ENCODE results near the gene CAMK1D. TPM values are rescaled to one million over a fixed set of nuclear protein-coding genes. Genes with fewer than 3 reads are reported as not detected.
A peak's percentile ranks its signal among the peaks of the same experiment; 100 is the strongest.

CAMK1D gene
- total RNA-seq, 1 donor from 2014 or later, result 36.3 TPM

- no peak for DNase-seq (ENCODE audit: low spot score)
- no peaks in the 10 kb centered on the region for H3K27me3 Mint-ChIP-seq (ENCODE audit: low read depth)
- H3K27ac Mint-ChIP-seq (ENCODE audit: unreplicated experiment), result no peak overlapping the region
- no peaks in the 10 kb centered on the region for H3K9me3 Mint-ChIP-seq (ENCODE audit: low read depth)
- H3K4me1 Mint-ChIP-seq (ENCODE audit: low read depth), result peaks cover 44% of the 10 kb centered on the region
- no peak overlapping the region for H3K4me3 Mint-ChIP-seq (ENCODE audit: unreplicated experiment)
- H3K36me3 Mint-ChIP-seq (ENCODE audit: low read depth), result no peaks in the 10 kb centered on the region
- peak; percentile 62 for TF ChIP-seq CTCF (IDR thresholded peaks at IDR 0.05)
Measured at GRCh38 chr10:12847361-12847975, 498.1 kb downstream of the CAMK1D start.

GRCh38 chr10:12848439-12849173 lies 499.3 kb downstream of the CAMK1D start:
- H3K4me1 Mint-ChIP-seq (ENCODE audit: low read depth), result peaks cover 41% of the 10 kb centered on the region
- no peak for TF ChIP-seq CTCF (IDR thresholded peaks at IDR 0.05)
- H3K27ac Mint-ChIP-seq (ENCODE audit: unreplicated experiment), result no peak overlapping the region
- H3K36me3 Mint-ChIP-seq (ENCODE audit: low read depth), result no peaks in the 10 kb centered on the region
- no peak overlapping the region for H3K4me3 Mint-ChIP-seq (ENCODE audit: unreplicated experiment)
- no peaks in the 10 kb centered on the region for H3K9me3 Mint-ChIP-seq (ENCODE audit: low read depth)
- no peak for DNase-seq (ENCODE audit: low spot score)
- no peaks in the 10 kb centered on the region for H3K27me3 Mint-ChIP-seq (ENCODE audit: low read depth)

- TF ChIP-seq CTCF (IDR thresholded peaks at IDR 0.05), result no peak
- Mint-ChIP-seq H3K27me3 (ENCODE audit: low read depth) (no peaks in the 10 kb centered on the region), H3K4me1 (ENCODE audit: low read depth) (peaks cover 34% of the 10 kb centered on the region), H3K36me3 (ENCODE audit: low read depth) (no peaks in the 10 kb centered on the region), H3K9me3 (ENCODE audit: low read depth) (no peaks in the 10 kb centered on the region), H3K4me3 (ENCODE audit: unreplicated experiment) (no peak overlapping the region), H3K27ac (ENCODE audit: unreplicated experiment) (peak overlapping the region; percentile 51)
- DNase-seq (ENCODE audit: low spot score), result no peak
Measured at GRCh38 chr10:12849319-12850181, 500.2 kb downstream of the CAMK1D start.

DNA sequence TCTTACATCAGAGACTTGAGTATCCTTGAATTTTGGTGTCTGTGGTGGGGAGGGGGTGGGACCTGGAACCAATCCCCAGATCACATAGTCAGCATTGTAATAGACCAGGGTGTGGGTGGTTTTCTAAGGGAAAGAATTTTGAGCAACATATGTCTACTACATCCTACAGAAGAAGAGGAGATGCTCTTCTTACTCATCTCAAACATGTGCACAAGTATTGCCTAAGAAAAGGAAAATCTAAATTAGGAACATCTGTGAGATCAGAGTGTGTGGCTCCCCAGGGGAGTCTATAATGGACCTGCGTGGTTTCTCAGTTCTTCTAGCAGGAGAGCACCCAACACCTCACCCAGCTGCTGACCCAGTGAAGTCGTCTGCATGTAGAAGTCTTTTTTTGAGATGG lies 503.3 kb downstream of the CAMK1D start:
- Mint-ChIP-seq H3K4me1 (ENCODE audit: low read depth) (peaks cover 11% of the 10 kb centered on the region), H3K27me3 (ENCODE audit: low read depth) (peaks cover 8% of the 10 kb centered on the region), H3K27ac (ENCODE audit: unreplicated experiment) (no peak overlapping the region), H3K4me3 (ENCODE audit: unreplicated experiment) (no peak overlapping the region), H3K9me3 (ENCODE audit: low read depth) (peaks cover 8% of the 10 kb centered on the region), H3K36me3 (ENCODE audit: low read depth) (peaks cover 5% of the 10 kb centered on the region)
- DNase-seq (ENCODE audit: low spot score), result no peak
- no peak for TF ChIP-seq CTCF (IDR thresholded peaks at IDR 0.05)

DNA sequence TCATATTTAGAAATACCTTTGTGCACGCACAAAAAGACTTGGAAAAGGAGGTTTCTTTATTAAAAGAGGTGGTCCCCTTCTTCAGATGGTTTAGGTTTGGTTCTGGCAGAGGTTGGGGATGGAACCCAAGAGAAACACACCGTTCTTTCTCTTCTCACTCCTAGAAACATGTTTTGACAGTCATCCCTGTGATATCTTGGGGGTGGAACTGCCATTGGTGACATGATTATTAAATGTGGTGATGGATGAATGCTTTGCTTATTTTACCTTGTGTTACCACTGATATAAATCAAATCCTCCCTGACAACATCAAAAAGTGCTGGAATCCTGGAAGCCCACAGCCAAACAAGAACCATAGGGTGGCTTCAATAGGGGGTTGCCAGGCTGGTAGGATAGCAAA lies 505.6 kb downstream of the CAMK1D start:
- H3K9me3 Mint-ChIP-seq (ENCODE audit: low read depth), result peaks cover 10% of the 10 kb centered on the region
- no peak overlapping the region for H3K27ac Mint-ChIP-seq (ENCODE audit: unreplicated experiment)
- no peak overlapping the region for H3K4me3 Mint-ChIP-seq (ENCODE audit: unreplicated experiment)
- DNase-seq (ENCODE audit: low spot score), result no peak
- peaks cover 22% of the 10 kb centered on the region for H3K27me3 Mint-ChIP-seq (ENCODE audit: low read depth)
- H3K36me3 Mint-ChIP-seq (ENCODE audit: low read depth), result peaks cover 10% of the 10 kb centered on the region
- peaks cover 3% of the 10 kb centered on the region for H3K4me1 Mint-ChIP-seq (ENCODE audit: low read depth)
- TF ChIP-seq CTCF (IDR thresholded peaks at IDR 0.05), result no peak
